SK-N-MC (cell line): ENCODE results near the gene HYDIN.
"Not testable (repeated sequence)": the region's sequence is repeated elsewhere in the genome, so short reads cannot be mapped to it uniquely, and the experiment has no call there.

Experiments used
- EZH2 ChIP-seq: fragments of 200-600 bp; sonication (generic); IDR thresholded peaks from one replicate; pipeline ENCODE4 v1.6.1; 2017; ENCODE audit warnings: antibody characterized with exemption
- FOXP2 ChIP-seq: optimal IDR thresholded peaks from 2 replicates; pipeline ENCODE3; 2011; ENCODE audit warnings: mild to moderate bottlenecking, moderate library complexity; ENCODE audit not compliant: insufficient read depth; ENCODE audit errors: extremely low read length, control extremely low read depth
- POLR2AphosphoS5 ChIP-seq: IDR thresholded peaks from 2 replicates; pipeline ENCODE4 v1.6.1; 2012; ENCODE audit warnings: mild to moderate bottlenecking, low read depth, low read length, borderline replicate concordance

DNA sequence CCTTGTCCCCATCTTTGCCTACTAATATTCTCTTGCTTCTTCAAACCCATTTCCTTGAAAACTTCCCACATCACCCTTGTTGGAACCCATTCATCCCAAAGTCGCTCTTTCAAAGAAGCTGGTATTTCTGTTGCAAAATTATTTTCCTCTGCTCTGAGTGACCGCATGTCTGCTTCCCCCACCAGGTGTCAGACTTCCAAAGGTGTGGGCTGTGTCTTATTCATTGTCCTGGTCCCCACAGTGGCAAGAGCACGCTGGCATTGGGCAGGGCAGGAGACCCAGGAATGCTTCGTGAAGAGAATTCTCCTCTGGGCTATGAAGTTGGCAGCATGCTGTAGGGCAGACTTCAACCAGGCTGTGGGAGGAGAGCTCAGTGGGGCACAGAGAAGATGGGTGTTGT is 275.6 kb downstream of the HYDIN start:
- TF ChIP-seq POLR2AphosphoS5, EZH2, FOXP2: not testable (repeated sequence)
